AG09309 (cell line): Measurements from ENCODE around the gene FBXL15.

ENCODE experiments used
- DNase-seq: peaks from one replicate; pipeline ENCODE4 v3.0.0-alpha.2; 2010; ENCODE audit warnings: low read depth
- H3K4me3 ChIP-seq: 2 replicates; pipeline ENCODE4 v1.5.1; 2011; ENCODE audit warnings: mild to moderate bottlenecking, low read depth, low read length, moderate library complexity; ENCODE audit not compliant: control insufficient read depth
- CTCF ChIP-seq: IDR thresholded peaks from 2 replicates; pipeline ENCODE4 v1.5.1; 2011; ENCODE audit warnings: mild to moderate bottlenecking, low read depth, low read length, inconsistent platforms; ENCODE audit not compliant: insufficient read depth, control insufficient read depth; ENCODE audit errors: missing control alignments

FBXL15 gene

GRCh38 chr10:102420714-102421506, at the start of gene FBXL15:
Gene FBXL15, plus strand, starts transcription at chr10:102420836. Its CDS starts 294 bp downstream, at chr10:102421130.
- DNase-seq, result peak; percentile 86
- no peak for TF ChIP-seq CTCF
- peak within 1 kb of the TSS; percentile 83 for H3K4me3 ChIP-seq

DNA sequence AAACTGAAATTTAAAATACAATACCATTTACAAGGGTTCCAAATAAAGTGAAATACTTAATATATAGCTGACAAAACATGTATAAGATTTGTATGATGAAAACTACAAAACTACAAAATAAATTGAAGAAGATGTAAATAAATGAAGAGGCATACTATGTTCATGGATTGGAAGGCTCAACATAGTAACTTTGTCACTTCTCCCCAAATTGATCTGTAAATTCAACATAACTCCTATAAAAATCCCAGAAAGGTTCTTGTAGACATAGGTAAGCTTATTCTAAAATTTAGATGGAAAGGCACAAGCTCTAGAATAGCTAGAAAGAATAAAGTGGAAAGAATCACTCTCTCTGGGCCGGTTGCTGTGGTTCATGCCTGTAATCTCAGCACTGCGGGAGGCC, 49.3 kb upstream of the FBXL15 start:
- no peak overlapping the region for H3K4me3 ChIP-seq
- no peak for DNase-seq
- no peak for TF ChIP-seq CTCF

DNA sequence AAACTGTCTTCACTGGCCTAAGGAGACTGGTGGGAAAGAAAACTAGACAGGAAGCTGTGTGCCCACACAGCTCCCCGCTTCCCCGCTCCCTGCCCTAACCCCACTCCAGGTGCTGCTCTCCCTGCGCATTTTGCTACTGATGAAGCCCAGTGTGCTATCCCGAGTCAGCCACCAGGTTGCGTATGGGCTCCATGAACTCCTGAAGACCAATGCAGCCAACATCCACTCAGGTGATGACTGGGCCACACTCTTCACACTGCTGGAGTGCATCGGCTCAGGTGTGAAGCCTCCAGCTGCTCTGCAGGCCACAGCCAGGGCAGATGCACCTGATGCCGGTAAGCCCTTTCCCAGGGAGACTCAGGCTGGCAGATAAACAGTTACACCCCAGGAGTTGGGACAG, 45.4 kb upstream of the FBXL15 start:
- TF ChIP-seq CTCF, result no peak
- DNase-seq, result no peak
- H3K4me3 ChIP-seq, result no peak overlapping the region

DNA sequence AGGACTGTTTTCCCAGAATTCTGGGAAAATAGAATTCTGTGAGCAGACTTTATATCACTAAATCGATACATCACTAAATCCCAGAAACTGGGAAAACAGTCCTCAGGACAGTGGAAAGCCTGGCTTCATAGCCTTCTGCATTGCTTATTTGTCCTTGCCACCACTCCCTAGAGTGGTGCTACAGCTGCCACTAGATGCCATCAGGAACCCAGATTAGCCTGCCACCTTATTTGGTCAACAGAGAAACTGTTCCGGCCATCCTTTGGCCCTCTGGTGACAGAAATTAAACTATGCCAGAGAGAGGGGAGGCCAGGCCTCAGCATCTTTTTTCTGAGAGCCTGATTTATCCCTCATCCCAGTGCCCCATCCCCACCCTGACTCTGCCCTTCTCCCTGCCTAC, 44.8 kb upstream of the FBXL15 start:
- TF ChIP-seq CTCF, result no peak
- no peak for DNase-seq
- H3K4me3 ChIP-seq, result no peak overlapping the region

- DNase-seq, result no peak
- H3K4me3 ChIP-seq, result no peak overlapping the region
- no peak for TF ChIP-seq CTCF
Measured at GRCh38 chr10:102376901-102377300, 43.7 kb upstream of the FBXL15 start.

- H3K4me3 ChIP-seq, result no peak overlapping the region
- no peak for DNase-seq
- TF ChIP-seq CTCF, result no peak
Measured at GRCh38 chr10:102379383-102379782, 41.3 kb upstream of the FBXL15 start.
